ENCODE results near the gene ANKS1A.

GRCh38 chr6:35021004-35021403, 131.9 kb downstream of the ANKS1A start:
- TF ChIP-seq CTCF (IDR thresholded peaks at IDR 0.05) (no peak), TEAD4 (IDR thresholded peaks at IDR 0.05; ENCODE audit: borderline replicate concordance, insufficient read depth) (no peak), ELF1 (IDR thresholded peaks at IDR 0.05) (no peak), JUND (IDR thresholded peaks at IDR 0.05) (no peak), TAF1 (IDR thresholded peaks at IDR 0.05; ENCODE audit: borderline replicate concordance, low read depth, low read length) (no peak), RAD21 (IDR thresholded peaks at IDR 0.05; ENCODE audit: low read length) (no peak), SIN3A (IDR thresholded peaks at IDR 0.05; ENCODE audit: borderline replicate concordance, low read depth, low read length) (no peak), POLR2AphosphoS5 (IDR thresholded peaks at IDR 0.05; ENCODE audit: low read depth, low read length) (no peak), ZBTB33 (IDR thresholded peaks at IDR 0.05; ENCODE audit: borderline replicate concordance, low read depth) (no peak), SMC3 (IDR thresholded peaks at IDR 0.05; ENCODE audit: low read depth, low read length) (no peak)
